Hippocampal formation (tissue), 2 donors: Measurements from ENCODE around the gene DOP1B.
A peak's percentile ranks its signal among the peaks of the same experiment; 100 is the strongest.
"Not testable (repeated sequence)": the region's sequence is repeated elsewhere in the genome, so short reads cannot be mapped to it uniquely, and the experiment has no call there.

Source experiments
- DNase-seq, 2 donors: peaks; one replicate each; lab custom pipeline; 2025; lab: John Stamatoyannopoulos, UW

The DOP1B gene

DNA sequence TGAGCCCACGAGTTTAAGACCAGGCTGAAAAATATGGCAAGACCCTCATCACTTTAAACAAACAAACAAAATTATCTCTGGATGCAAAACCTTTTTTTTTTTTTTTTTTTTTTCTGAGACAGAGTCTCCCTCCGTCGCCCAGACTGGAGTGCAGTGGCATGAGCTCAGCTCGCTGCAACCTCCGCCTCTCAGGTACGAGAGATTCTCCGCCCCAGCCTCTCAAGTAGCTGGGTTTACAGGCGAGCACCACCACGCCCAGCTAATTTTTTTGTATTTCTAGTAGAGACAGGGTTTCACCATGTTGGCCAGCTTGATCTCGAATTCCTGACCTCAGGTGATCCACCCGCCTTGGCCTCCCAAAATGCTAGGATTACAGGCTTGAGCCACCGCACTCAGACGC, 16.8 kb upstream of the DOP1B start:
- DNase-seq, result not testable (repeated sequence)

DNA sequence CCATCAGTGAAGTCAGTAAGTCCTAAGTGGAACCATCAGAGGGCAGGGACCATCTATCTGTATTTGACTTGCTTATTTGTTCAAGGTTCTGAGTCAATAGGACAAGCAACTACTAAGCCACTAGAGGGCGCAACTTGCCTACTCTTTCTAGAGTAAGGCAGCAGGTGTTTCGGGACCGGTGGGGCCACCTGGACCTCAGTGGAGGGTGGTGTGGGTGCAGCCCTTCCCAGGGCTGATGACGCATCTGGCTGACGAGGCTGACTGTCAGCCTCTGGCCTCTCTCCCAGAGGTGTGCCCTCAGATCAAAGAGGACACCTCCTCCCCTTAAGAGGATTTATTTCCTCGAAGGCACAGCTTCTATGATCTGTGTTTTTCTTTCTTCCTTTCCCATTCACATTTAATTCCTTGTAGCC, 15.1 kb upstream of the DOP1B start:
- peak; percentile 66 to 88 for DNase-seq

DNA sequence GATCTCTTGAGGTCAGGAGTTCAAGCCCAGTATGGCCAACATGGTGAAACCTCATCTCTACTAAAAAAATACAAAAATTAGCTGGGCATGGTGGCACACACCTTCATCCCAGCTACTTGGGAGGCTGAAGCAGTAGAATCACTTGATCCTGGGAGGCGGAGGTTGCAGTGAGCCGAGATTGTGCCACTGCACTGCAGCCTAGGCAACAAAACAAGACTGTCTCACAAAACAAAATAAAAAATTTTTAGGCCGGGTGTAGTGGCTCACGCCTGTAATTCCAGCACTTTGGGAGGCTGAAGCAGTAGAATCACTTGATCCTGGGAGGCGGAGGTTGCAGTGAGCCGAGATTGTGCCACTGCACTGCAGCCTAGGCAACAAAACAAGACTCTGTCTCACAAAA, 12.4 kb upstream of the DOP1B start:
- DNase-seq, result not testable (repeated sequence)

DNA sequence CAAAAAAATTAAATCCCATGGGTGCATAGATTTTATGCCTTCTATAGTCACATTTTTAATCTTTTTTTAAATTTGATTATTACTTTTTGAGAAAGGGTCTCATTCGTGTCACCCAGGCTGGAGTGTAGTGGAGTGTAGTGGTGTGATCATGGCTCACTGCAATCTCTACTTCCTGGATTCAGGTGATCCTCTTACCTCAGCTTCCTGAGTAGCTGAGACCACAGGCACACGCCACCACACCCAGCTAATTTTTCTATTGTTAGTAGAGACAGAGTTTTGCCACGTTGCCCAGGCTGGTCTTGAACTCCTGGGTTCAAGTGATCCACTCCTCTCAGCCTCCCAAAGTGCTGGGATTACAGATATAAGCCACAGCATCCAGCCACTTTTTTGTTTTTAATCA, 11.4 kb upstream of the DOP1B start:
- DNase-seq, result no peak

DNA sequence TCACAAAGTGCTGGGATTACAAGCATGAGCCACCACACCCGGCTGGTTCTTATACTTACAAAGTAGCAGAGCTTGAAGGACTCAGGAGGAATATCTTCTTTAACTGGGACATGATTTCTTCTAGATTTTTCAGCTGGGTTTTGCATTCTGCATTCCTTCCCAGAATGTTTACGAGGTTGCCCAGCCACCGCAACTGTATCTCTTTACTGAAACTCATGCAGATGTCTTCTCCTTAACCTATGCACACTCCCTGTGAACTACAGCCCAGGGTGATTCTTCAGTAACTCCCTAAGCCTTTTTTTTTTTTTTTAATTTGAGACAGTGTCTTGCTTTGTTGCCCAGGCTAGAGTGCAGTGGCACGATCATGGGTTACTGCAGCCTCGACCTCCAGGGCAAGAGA, 8.7 kb upstream of the DOP1B start:
- DNase-seq, result no peak

DNA sequence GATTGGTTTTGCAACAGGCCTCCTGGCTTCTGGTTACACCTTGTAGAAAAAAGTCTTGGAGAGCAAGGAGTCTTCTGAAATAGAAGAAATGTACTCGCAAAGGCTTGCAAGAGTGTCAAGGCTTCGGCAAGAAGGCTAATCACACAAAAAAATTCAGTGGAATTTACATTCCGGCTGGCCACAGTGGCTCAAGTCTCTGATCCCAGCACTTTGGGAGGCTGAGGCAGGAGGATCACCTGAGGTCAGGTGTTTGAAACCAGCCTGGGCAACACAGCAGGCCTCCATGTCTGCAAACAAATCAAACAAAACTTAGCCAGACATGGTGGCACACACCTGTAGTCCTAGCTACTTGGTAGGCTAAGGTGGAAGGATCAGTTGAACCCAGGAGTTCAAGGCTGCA, 7.7 kb upstream of the DOP1B start:
- DNase-seq, result no peak

DNA sequence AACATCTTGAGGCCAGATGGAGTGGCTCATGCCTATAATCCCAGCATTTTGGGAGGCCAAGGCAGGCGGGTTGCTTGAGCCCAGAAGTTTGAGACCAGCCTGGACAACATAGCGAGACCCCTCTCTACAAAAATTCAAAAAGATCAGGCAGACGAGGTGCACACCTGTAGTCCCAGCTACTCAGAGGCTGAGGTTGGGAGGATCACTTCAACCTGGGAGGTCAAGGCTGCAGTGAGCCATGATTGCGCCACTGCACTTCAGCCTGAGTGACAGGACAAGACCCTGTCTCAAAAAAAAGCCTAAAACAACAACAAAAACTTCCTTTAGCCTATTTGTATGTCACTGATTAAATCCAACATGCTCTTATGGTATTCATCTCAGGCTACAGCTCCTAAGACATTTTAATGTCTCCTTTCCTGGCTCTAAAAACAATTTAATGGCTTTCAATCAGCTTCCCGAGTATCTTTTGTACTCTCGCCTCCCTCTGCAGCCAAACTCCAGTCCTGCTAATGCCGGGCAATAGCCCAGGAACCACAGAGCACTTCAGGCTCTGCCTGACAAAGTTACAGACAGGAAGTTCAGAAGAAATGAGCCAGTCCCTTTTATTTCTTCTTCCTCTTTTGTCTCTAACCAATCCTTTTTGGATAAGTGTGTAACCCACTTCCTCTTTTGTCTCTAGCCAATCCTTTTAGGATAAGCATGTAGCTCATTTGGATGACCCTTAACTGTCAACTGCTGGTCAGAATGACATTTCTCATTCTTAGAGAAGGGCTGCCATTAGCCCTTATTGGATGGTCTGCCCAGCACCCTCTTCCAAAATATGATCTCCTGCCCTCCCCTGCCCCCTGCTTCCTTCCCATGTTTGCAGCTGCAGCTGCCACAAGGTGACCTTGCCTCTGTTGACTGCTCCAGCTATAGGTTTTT, 6.6 kb upstream of the DOP1B start:
- DNase-seq, result peak in 1 of 2 donors; percentile 61

DNA sequence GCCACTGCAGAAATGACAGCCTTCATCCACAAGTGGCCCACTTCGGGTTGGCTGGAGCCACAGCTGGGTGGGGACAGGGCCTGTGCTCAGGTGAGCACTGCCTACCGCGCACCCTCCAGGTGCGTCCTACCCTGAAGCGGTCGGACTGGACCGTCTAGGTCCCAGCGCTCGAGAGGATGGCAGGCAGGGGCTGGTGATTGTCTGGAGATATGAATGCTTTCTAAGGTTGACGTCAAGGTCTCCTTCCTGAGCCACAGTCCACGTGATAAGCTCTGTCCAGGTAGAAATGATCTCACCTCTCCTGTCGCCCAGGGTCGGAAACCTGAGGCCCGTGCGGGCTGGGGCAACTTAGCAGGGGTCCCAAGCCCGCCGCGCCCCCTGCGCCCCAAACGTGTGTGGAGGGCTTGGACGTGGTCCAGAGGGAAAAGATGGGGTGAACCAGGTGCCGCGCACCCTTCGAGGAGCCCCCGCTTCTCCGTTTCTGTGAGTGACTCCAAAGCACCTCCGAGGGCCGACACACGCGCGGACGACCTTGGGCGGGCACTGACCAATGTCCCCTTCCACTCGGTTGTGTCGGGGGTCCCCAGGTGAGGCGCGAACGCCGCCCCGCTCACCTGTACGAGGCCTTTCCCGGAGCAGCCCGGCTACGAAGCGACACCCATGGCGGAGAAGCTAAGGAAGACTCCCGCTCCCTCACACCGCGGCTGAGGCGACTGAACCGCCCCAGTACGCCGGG, 853 bp upstream of the DOP1B start:
- no peak for DNase-seq

DNA sequence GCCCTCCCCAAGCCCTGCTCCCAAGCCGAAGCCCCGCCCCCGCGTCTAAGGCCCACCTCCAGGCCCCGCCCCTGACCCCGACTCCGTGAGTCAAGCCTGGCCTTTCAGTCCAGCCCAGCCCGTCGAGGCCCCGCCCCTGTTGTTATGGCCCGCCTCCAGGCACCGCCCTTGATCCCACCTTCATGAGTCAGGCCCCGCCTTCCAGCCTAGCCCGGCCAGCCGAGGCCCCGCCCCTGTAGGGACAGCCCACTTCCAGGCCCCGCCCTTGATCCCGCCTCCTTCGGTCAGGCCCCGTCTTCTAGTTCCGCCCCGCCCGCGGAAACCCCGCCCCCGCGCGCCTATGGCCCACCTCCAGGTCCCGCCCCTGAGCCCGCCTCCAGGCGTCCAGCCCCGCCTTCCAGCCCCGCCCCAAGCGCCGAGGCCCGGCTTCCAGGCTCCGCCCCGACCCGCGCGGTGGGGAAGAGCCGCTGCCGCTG, 247 bp upstream of the DOP1B start:
- DNase-seq, result peak; percentile 98 to 100

DNA sequence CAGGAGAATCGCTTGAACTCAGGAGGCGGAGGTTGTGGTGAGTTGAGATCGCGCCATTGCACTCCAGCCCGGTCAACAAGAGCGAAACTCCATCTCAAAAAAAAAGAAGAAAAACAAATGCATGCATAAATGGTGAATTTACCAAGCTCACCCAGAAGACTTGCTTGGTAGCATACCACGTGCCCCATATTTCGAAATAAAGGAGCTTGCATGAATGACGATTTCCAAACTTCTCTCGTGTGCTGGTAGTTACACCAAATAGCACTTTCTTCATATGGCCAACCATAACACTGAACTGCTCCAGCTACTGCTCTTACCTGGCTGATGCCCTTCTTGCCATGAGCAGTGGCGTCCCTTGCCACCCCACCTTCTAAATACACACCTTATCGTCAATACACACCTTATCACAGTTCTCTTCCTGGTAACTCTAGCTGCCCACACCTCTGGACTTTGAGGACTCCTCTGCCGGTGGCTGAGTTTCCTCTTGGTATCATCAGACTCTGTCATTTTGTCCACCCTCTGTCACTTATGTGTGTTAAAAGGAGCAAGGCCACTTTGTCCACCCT, 2.8 kb downstream of the DOP1B start:
- no peak for DNase-seq

DNA sequence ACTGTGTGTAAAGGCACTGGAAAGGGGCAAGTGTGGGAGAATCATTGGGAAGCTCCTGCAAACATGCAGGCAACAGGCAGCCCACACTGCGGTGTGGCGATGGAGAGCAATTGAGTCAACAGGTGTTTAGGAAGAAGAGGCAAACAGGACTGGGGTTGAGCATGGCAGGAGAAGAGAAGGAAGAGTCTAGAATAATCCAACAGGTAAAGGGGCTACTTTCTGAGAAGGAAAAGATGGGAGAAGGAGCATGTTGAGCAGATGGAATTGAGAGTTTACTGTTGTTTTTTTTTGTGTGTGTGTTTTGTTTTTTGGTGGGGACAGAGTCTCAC, 4.2 kb downstream of the DOP1B start:
- DNase-seq, result no peak

DNA sequence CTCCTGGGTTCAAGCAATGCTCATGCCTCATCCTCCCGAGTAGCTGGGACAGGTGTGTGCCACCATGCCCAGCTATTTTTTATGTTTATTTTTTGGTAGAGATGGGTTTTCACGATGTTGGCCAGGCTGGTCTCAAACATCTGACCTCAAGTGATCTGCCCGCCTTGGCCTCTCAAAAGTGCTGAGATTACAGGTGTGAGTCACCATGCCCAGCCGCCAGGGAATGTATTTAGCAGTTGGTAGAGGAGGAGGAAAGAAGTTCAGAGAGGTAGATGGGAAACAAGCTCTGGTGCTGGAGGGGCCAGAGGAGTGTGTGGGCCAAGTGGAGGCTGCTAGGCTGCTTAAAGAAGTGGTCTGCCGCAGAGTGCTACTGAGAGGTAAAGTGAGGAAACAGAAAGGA, 6.0 kb downstream of the DOP1B start:
- DNase-seq, result no peak

DNA sequence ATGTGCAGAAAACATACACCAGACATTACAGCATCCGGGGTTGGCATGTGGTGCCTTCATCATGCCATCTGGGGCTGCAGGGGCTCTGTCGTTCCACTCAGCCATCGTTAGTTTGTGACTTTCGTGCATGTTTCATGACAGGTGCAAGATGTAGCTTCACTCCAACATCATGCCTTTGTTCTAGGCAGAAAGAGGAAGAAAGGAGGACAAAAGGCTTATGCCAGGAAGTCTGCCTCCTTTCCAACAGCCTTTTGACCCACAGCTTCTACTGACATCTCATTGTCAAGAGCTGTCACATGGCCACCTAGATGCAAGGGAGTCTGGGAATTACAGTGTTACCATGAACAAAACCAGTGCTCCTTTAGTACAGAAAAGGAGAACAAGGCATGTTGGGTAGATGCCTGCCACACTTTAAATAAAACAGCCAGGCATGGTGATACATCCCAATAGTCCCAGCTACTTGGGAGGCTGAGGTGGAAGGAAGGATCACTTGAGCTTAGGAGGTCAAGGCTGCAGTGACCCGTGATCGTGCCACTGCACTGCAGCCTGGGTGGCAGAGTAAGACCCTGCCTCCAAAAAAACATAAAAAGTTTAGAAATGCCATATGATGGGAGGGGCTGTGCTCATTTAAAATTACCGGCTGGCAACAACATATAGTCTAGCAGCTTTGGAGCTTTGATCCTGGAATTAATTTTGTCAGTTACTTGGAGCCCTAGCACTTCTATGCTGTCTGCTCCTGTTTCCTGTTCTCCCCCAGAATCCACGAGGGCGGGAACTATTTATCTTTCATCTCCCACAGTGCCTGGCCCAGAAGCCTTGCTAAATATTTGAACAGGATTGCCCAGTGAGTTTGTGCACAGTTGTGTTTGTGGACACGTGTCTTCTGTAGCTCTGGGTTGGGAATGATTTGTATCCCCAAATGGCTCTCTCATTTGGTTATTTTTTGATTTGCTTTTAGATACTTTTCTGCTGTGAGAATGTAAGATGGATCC, 7.4 kb downstream of the DOP1B start:
- no peak for DNase-seq

DNA sequence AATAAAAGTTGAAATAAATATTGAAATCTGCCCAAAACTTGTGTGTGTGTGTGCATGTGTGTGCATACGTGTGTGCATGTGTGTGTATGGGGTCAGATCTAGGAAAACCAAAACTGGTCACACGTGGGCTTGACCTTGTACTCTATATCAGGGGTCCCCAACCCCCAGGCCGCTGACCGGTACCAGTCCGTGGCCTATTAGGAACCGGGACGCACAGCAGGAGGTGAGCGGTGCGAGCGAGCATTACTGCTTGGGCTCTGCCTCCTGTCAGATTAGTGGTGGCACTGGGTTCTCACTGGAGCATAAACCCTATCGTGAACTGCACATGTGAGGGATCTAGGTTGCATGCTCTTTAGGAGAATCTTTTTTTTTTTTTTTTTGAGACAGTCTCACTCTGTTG, 8.7 kb downstream of the DOP1B start:
- DNase-seq, result no peak

DNA sequence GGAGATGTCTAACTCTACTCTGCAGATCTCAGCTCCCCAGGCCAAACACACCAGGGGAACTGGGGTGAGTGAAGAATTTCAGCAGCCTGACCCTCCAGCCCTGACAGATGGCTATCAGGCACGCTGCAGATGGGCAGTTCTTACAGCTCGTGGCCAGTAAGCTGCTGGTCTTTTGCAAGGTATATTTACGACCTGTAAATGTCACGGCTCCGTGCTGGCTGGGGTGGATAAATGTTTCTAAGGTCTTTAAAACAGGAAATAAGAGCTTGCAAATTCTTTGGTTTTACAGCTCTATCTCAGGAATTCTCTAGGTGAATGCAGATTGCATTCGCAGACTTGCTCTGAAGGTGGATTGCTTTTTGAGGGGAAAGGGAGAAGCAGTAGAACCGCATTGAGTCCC, 10.1 kb downstream of the DOP1B start:
- no peak for DNase-seq

DNA sequence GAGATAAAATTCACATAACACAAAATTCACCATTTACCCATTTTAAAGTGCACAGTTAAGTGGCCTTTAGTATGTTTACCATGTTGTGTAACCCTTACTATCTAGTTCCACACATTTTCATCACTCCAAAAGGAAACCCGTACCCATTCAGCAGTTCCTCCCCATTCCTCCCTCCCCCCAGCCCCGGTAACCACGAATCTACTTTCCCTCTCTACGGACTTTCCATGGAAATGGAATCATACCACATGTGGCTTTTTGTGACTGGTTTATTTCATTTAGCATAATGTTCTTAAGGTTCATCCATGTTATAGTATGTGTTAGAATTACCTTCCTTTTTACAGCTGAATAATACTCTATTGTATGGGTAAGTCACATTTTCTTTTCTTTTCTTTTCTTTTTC, 10.9 kb downstream of the DOP1B start:
- no peak for DNase-seq

DNA sequence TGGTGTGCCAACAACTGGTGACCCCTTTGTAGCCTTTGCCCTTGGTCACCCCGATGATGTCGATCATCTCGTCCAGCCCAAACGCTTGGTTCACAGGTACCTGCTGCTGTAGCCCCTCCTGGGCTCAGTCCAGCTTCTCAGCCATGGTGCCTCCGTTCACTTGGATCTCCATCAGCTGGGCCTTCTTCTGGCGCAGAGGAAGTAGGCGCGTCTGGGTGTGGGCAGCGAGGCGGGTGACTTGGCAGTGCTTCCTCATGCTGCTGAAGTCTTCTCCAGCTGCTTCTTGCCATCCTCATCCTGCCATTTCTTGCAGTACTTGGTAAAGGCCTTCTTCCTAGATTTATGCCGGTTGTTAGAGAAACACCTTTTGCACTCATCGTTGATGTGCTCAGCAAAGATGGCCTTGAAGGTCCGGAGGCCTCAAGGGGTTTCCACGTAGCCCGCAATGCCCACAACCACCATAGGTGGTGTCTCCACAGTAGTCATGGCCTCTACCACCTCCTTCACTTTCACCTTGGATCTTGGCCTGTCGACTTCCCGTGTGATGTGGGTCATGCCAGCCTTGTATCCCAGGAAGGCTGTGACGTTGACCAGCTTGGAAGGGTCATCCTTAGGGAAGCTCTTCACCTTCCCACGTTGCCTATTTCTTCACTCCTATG, 13.0 kb downstream of the DOP1B start:
- DNase-seq, result no peak

DNA sequence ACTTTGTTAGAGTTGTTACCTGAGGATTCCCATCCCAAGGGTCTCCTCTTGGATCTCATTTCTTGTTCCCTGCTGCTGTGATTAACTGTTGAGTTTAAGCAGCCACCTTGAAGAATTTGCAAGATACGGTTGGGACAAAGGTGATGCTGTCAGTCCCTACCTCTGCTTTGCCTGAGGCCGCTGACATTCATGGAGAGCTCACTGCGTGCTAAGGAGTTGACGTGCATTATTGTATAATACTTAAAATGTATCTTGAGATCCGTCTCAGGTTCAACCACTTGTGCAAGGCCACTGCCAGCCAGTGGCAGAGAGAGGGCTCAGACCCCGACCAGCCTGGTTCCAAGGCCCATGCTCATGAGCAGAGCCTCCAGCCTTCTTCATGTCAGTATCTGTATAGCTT, 14.2 kb downstream of the DOP1B start:
- no peak for DNase-seq

DNA sequence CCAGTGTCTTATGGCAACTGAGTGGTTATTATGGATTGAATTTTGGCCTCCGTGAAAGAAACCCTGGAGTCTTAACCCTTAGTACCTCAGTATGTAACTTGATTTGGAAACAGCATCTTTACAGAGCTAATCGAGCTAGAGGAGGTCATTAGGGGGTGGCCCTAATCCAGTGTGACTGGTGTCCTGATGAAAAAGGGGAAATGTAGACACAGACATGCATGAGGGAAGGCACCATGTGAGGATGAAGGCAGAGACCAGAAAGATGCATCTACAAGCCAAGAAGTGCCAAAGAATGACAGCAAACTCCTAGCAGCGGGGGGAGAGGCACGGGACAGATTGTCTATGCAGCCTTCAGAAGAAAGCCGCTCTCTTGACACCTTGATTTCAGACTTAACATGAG, 14.7 kb downstream of the DOP1B start:
- DNase-seq, result no peak

DNA sequence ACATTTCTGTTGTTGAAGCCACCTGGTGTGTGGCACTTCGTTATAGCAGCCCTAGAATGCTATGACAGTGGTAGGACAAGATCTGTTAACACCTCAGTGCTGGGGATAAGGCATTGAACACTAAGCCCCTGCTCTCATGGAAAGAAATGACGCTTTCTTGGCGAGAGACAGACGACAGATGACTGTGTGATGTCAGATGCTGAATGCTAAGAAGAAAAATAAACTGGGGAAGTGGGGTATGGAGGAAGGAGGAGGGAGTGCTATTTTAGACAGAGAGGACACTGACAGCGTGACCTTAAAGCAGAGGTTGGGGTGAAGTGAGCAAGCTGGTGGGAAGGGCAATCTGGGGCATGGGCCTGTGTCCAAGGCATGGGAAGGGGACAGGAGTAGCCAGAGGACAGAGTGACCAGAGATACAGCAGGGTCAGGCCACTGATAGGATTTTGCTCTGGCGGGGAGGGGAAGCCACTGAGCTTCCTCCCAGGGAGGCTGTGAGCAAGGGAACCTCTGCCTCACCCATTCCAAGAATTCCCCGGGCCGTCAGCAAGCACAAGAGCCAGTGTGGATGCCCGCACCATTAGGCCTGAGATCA, 15.2 kb downstream of the DOP1B start:
- DNase-seq, result no peak

DNA sequence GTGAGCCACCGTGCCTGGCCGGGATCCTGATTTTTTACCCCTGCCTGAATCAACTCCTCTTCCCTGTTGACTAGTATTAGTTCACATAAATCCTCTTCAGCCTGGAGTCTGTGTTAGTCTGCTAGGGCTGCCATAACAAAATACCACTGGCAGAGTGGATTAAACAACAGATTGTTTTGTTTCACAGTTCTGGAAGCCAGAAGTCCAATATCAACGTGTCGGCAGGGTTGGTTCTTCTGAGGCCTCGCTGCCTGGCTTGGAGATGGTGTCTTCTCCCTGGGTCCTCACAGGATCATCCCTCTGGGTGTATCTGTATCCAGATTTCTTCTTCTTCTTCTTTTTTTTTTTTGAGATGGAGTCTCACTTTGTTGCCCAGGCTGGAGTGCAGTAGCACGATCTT, 18.2 kb downstream of the DOP1B start:
- no peak for DNase-seq
